H1 (cell line): ENCODE measurements around the gene BCAS1. TPM values are rescaled to one million over a fixed set of nuclear protein-coding genes. Genes with fewer than 3 reads are reported as not detected.

Experiments
- CTCF ChIA-PET: fragments of 300-600 bp; sonication (Branson Sonifier 250); formaldehyde crosslinking; loops from one replicate; lab custom pipeline; 2021; ENCODE audit not compliant: partially characterized antibody; lab: Charles Lee
- POLR2A ChIA-PET: fragments of 300-600 bp; sonication (Branson Sonifier 250); formaldehyde crosslinking; loops from one replicate; lab custom pipeline; 2021; ENCODE audit warnings: inconsistent platforms; ENCODE audit not compliant: partially characterized antibody; lab: Charles Lee
- DNase-seq, 2 experiments: peaks; one replicate each; pipeline versions ENCODE4 v3.0.0 to v3.0.0-alpha.2; 2010 to 2022; ENCODE audit warnings: low spot score in 2 of 2, low read depth in 1 of 2, mixed read lengths in 1 of 2
- FAIRE-seq: peaks from 2 replicates; lab custom pipeline; 2011; peaks lifted over from hg19 to GRCh38; lab: Jason Lieb, UNC
- H2AFZ ChIP-seq: 2 replicates; pipeline ENCODE4 v1.8.1; 2012; ENCODE audit warnings: low read length, inconsistent platforms
- H2AK5ac ChIP-seq: 2 replicates; pipeline ENCODE4 v1.6.1; 2013; ENCODE audit warnings: low read depth, low read length
- H2BK120ac ChIP-seq: replicated peaks from 2 replicates; pipeline ENCODE3; 2013; ENCODE audit warnings: low read depth, low read length, inconsistent platforms
- H2BK12ac ChIP-seq: 2 replicates; pipeline ENCODE4 v1.6.1; 2013; ENCODE audit warnings: low read depth, low read length
- H2BK15ac ChIP-seq: 2 replicates; pipeline ENCODE4 v1.6.1; 2013; ENCODE audit warnings: low read length
- H2BK20ac ChIP-seq: 2 replicates; pipeline ENCODE4 v1.6.1; 2013; ENCODE audit warnings: low read length
- H2BK5ac ChIP-seq: 2 replicates; pipeline ENCODE4 v1.6.1; 2013; ENCODE audit warnings: low read depth, low read length
- H3K14ac ChIP-seq: 2 replicates; pipeline ENCODE4 v1.6.1; 2013; ENCODE audit warnings: inconsistent platforms; ENCODE audit not compliant: insufficient read length
- H3K18ac ChIP-seq: 2 replicates; pipeline ENCODE4 v1.6.1; 2013; ENCODE audit warnings: low read length; ENCODE audit errors: extremely low read depth
- H3K23ac ChIP-seq: 2 replicates; pipeline ENCODE4 v1.6.1; 2013; ENCODE audit warnings: inconsistent platforms; ENCODE audit not compliant: insufficient read length
- H3K23me2 ChIP-seq: 2 replicates; pipeline ENCODE4 v1.6.1; 2013; ENCODE audit warnings: low read depth, low read length
- H3K27ac ChIP-seq: 2 replicates; pipeline ENCODE4 v1.6.1; 2011; ENCODE audit warnings: low read depth, low read length, inconsistent platforms
- H3K27me3 ChIP-seq, 4 experiments: replicated peaks in 1 of 4; 1 replicate in 1 of 4; 2 replicates in 3 of 4; pipeline versions ENCODE4 v1.6.1 to v1.8.1; 2011 to 2013; ENCODE audit warnings: low read length in 3 of 4, mild to moderate bottlenecking in 3 of 4, inconsistent platforms in 2 of 4, mixed read lengths in 2 of 4, moderate library complexity in 1 of 4; ENCODE audit not compliant: control insufficient read depth in 3 of 4, insufficient read depth in 3 of 4; ENCODE audit errors: extremely low read depth in 1 of 4
- H3K36me3 ChIP-seq, 4 experiments: 2 replicates each; pipeline versions ENCODE4 v1.6.1 to v1.8.1; 2011 to 2013; ENCODE audit warnings: mild to moderate bottlenecking in 4 of 4, low read length in 3 of 4, moderate library complexity in 2 of 4, control low read depth in 1 of 4, inconsistent platforms in 1 of 4; ENCODE audit not compliant: insufficient read depth in 4 of 4, control insufficient read depth in 2 of 4
- H3K4ac ChIP-seq: replicated peaks from 2 replicates; pipeline ENCODE3; 2013; ENCODE audit warnings: low read length, low read depth, mixed read lengths, inconsistent platforms; ENCODE audit not compliant: insufficient read length
- H3K4me1 ChIP-seq, 4 experiments: replicated peaks in 1 of 4; 1 replicate in 1 of 4; 2 replicates in 3 of 4; pipeline versions ENCODE4 v1.6.1 to v1.8.1; 2011 to 2013; ENCODE audit warnings: low read length in 3 of 4, inconsistent platforms in 2 of 4, mixed read lengths in 1 of 4; ENCODE audit not compliant: insufficient read depth in 4 of 4, control insufficient read depth in 3 of 4
- H3K4me2 ChIP-seq, 2 experiments: 2 replicates each; pipeline versions ENCODE4 v1.6.1 to v1.8.1; 2011 to 2013; ENCODE audit warnings: low read depth in 2 of 2, low read length in 2 of 2, control low read depth in 1 of 2, inconsistent platforms in 1 of 2, mild to moderate bottlenecking in 1 of 2; ENCODE audit not compliant: insufficient read depth in 1 of 2
- H3K4me3 ChIP-seq, 4 experiments: fragments of 200-600, 300-600 bp in 1 of 4; sonication (generic), shearing (Covaris generic), sonication (Bioruptor Twin) in 1 of 4; 2 replicates each; pipeline versions ENCODE4 v1.5.1 to v1.8.1; 2011 to 2016; ENCODE audit warnings: low read length in 4 of 4, low read depth in 3 of 4, control low read depth in 2 of 4, inconsistent platforms in 2 of 4, mild to moderate bottlenecking in 2 of 4, mixed read lengths in 1 of 4, moderate library complexity in 1 of 4; ENCODE audit not compliant: insufficient read depth in 2 of 4; ENCODE audit errors: extremely low read depth in 1 of 4
- H3K56ac ChIP-seq: replicated peaks from 2 replicates; pipeline ENCODE3; 2013; ENCODE audit warnings: low read depth, mild to moderate bottlenecking, mixed read lengths, low read length, inconsistent platforms; ENCODE audit not compliant: insufficient read length
- H3K79me1 ChIP-seq: 2 replicates; pipeline ENCODE4 v1.6.1; 2013; ENCODE audit warnings: low read depth, low read length, control low read depth
- H3K79me2 ChIP-seq, 2 experiments: 2 replicates each; pipeline versions ENCODE4 v1.6.1 to v1.8.1; 2012 to 2013; ENCODE audit warnings: low read length in 2 of 2, mild to moderate bottlenecking in 2 of 2, inconsistent platforms in 1 of 2; ENCODE audit not compliant: insufficient read depth in 2 of 2, control insufficient read depth in 1 of 2
- H3K9ac ChIP-seq, 4 experiments: replicated peaks in 1 of 4; 1 replicate in 1 of 4; 2 replicates in 3 of 4; pipeline versions ENCODE4 v1.6.1 to v1.8.1; 2011 to 2013; ENCODE audit warnings: low read depth in 3 of 4, low read length in 3 of 4, control low read depth in 2 of 4, mild to moderate bottlenecking in 2 of 4, moderate library complexity in 2 of 4, inconsistent platforms in 1 of 4; ENCODE audit errors: extremely low read depth in 1 of 4
- H3K9me3 ChIP-seq, 2 experiments: 2 replicates each; pipeline versions ENCODE4 v1.6.1 to v1.8.1; 2012 to 2013; ENCODE audit warnings: mild to moderate bottlenecking in 2 of 2, moderate library complexity in 2 of 2, control low read depth in 1 of 2, inconsistent platforms in 1 of 2, low read depth in 1 of 2, low read length in 1 of 2, mixed read lengths in 1 of 2; ENCODE audit not compliant: insufficient read depth in 2 of 2
- H4K20me1 ChIP-seq, 2 experiments: replicated peaks in 1 of 2; 2 replicates each; pipeline versions ENCODE3 to v1.8.1; 2011 to 2013; ENCODE audit warnings: inconsistent platforms in 2 of 2, low read length in 2 of 2, mild to moderate bottlenecking in 1 of 2; ENCODE audit not compliant: insufficient read depth in 2 of 2, control insufficient read depth in 1 of 2
- H4K5ac ChIP-seq: 2 replicates; pipeline ENCODE4 v1.6.1; 2013; ENCODE audit warnings: low read length, low read depth, mixed read lengths, inconsistent platforms; ENCODE audit not compliant: insufficient read length
- H4K8ac ChIP-seq: 2 replicates; pipeline ENCODE4 v1.8.0; 2013; ENCODE audit warnings: mild to moderate bottlenecking, moderate library complexity, low read length, inconsistent platforms; ENCODE audit not compliant: insufficient read depth; ENCODE audit errors: extremely low read depth
- H4K91ac ChIP-seq: replicated peaks from 2 replicates; pipeline ENCODE3; 2013; ENCODE audit warnings: low read length, mixed read lengths, inconsistent platforms; ENCODE audit not compliant: insufficient read length
- CTBP2 ChIP-seq: IDR thresholded peaks from 2 replicates; pipeline ENCODE4 v1.7.0; 2011; ENCODE audit warnings: borderline replicate concordance, mild to moderate bottlenecking, moderate library complexity, mixed read lengths, low read length; ENCODE audit not compliant: insufficient read depth, insufficient read length
- FOSL1 ChIP-seq: IDR thresholded peaks from 2 replicates; pipeline ENCODE4 v1.6.1; 2011; ENCODE audit warnings: mild to moderate bottlenecking, low read depth, low read length, moderate library complexity; ENCODE audit not compliant: insufficient read depth
- HDAC2 ChIP-seq, 2 experiments: fragments of 300-600 bp in 1 of 2; sonication (generic) in 1 of 2; IDR thresholded peaks; 2 replicates each; pipeline ENCODE4 v1.6.1; 2011 to 2012; ENCODE audit warnings: low read depth in 2 of 2, low read length in 2 of 2, mild to moderate bottlenecking in 2 of 2, moderate library complexity in 2 of 2, borderline replicate concordance in 1 of 2, inconsistent platforms in 1 of 2
- KDM5A ChIP-seq: fragments of 200-600 bp; IDR thresholded peaks from 2 replicates; pipeline ENCODE4 v1.7.1; 2012; ENCODE audit warnings: mild to moderate bottlenecking, low read length, inconsistent platforms, mixed read lengths
- POLR2AphosphoS5 ChIP-seq: IDR thresholded peaks from 2 replicates; pipeline ENCODE4 v1.6.1; 2011; ENCODE audit warnings: low read depth, low read length
- RBBP5 ChIP-seq: IDR thresholded peaks from 2 replicates; pipeline ENCODE4 v1.7.1; 2012; ENCODE audit warnings: low read depth, mild to moderate bottlenecking, inconsistent platforms, low read length, moderate library complexity, borderline replicate concordance
- RFX5 ChIP-seq: IDR thresholded peaks from 2 replicates; pipeline ENCODE4 v1.6.1; 2011; ENCODE audit warnings: low read depth, low read length, improper control_type of control experiment, borderline replicate concordance
- SP1 ChIP-seq: IDR thresholded peaks from 2 replicates; pipeline ENCODE4 v1.6.1; 2011; ENCODE audit warnings: low read depth, low read length
- TAF1 ChIP-seq: IDR thresholded peaks from 2 replicates; pipeline ENCODE4 v1.6.1; 2011; ENCODE audit warnings: mild to moderate bottlenecking, low read depth, low read length
- WGBS, 2 experiments: shearing (Covaris generic) in 1 of 2; methylation state at CpG; one replicate each; pipeline versions ENCODE4 v1.1.6 to v1.1.7; 2013 to 2015; ENCODE audit warnings: low lambda C conversion rate in 2 of 2, mixed read lengths in 2 of 2, inconsistent platforms in 1 of 2, low coverage in 1 of 2, missing lambda C conversion rate in 1 of 2; ENCODE audit not compliant: insufficient replicate concordance in 2 of 2, insufficient coverage in 1 of 2, insufficient read length in 1 of 2; ENCODE audit errors: extremely low coverage in 1 of 2, missing lambda C conversion rate in 1 of 2; 5-methylcytosine and 5-hydroxymethylcytosine counted together
- polyA plus RNA-seq, 7 experiments: library from polyadenylated mRNA; depleted of rRNA in 3 of 7; stranded (reverse) in 5 of 7; unstranded in 2 of 7; fragments of >200 nt in 5 of 7; fragments of 200-250 nt in 2 of 7; gene quantifications; 1 replicate in 5 of 7; 2 replicates in 1 of 7; 4 replicates in 1 of 7; pipeline versions ENCODE4 v1.2.1 to v1.2.3, GENCODE V29; 2011 to 2013; ENCODE audit warnings: missing spikeins in 2 of 7, mixed read lengths in 2 of 7
- total RNA-seq: library from RNA; stranded (reverse); fragmentation: NEBNext Ultra II Directional; extraction: Animal tissue kit (Norgen Biotek cat#: 25700); gene quantifications from 2 replicates; pipeline ENCODE4 v1.2.1, GENCODE V29; 2021
- TF ChIP-seq, protein P1 (sequence below): IDR thresholded peaks from 2 replicates; pipeline ENCODE4 v1.6.1; 2012; ENCODE audit warnings: low read length, inconsistent platforms

The BCAS1 gene
- total and polyA plus RNA-seq, 2 of the 8 experiments (the other 6 are each of a cell fraction or from before 2014, with no cell fraction given): 0.06 to 0.19 TPM

DNA sequence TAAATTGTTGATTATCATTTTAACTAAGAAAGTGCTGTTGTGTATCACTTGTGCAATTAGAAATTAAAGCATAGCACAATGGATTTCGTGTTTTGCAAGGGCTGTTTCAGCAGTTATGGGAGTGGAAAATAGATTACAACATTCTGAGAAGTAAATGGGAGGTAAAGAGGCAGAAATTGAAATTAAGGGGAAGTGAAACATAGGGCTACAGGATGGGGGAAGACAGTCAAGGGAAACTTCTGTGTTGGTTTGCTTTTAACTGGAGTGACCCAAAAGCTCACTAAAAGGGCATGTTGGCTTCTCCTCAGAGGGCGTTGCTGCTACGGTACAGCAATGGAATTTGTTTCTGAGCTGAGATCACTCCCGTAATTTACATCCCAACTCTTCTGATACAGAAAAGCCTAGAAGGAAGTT, 147.5 kb downstream of the BCAS1 start:
- Histone ChIP-seq H2BK15ac (no peak overlapping the region), H3K23me2 (no peaks in the 10 kb centered on the region), H2BK5ac (no peak overlapping the region), H2AFZ (no peak overlapping the region), H3K23ac (no peak overlapping the region), H3K14ac (no peak overlapping the region), H3K79me1 (no peaks in the 10 kb centered on the region), H3K4me2 (no peak overlapping the region), H3K56ac (no peak overlapping the region), H3K4me3 (no peak overlapping the region), H4K20me1 (no peaks in the 10 kb centered on the region), H3K9ac (no peak overlapping the region), H2BK20ac (no peak overlapping the region), H2BK12ac (no peak overlapping the region), H3K4ac (no peak overlapping the region), H4K91ac (no peak overlapping the region), H3K18ac (no peak overlapping the region), H3K27me3 (no peaks in the 10 kb centered on the region), H4K8ac (no peak overlapping the region), H3K36me3 (no peaks in the 10 kb centered on the region), H3K27ac (no peak overlapping the region), H3K79me2 (no peaks in the 10 kb centered on the region), H2BK120ac (no peak overlapping the region), H2AK5ac (no peak overlapping the region), H3K9me3 (no peaks in the 10 kb centered on the region), H4K5ac (no peak overlapping the region), H3K4me1 (peaks cover 3 to 14% (median 6%) of the 10 kb centered on the region in 4 experiments; a peak in 6 of 7 replicates)
- ChIA-PET CTCF (interaction anchor here (1.8 kb wide), 1 partner anchor 16 kb away, joined by 3 read pairs; no protein-coding TSS in a partner anchor), POLR2A (no interaction called here)
- 88% methylated on average over 4 of the region's 4 CpGs; no CpG with 5 or more reads in 1 of the 2 experiments for whole genome bisulfite sequencing, 2 experiments
- no peak for DNase-seq
- no peak for FAIRE-seq
- no peak for TF ChIP-seq HDAC2 (IDR thresholded peaks at IDR 0.05; ENCODE audit: borderline replicate concordance in 1 of 2, low read depth in 2 of 2, low read length in 2 of 2)
- TF ChIP-seq KDM5A: no peak
- no peak for TF ChIP-seq FOSL1
- no peak for TF ChIP-seq RFX5
- no peak for TF ChIP-seq SP1
- TF ChIP-seq TAF1: no peak
- TF ChIP-seq, protein P1, sequence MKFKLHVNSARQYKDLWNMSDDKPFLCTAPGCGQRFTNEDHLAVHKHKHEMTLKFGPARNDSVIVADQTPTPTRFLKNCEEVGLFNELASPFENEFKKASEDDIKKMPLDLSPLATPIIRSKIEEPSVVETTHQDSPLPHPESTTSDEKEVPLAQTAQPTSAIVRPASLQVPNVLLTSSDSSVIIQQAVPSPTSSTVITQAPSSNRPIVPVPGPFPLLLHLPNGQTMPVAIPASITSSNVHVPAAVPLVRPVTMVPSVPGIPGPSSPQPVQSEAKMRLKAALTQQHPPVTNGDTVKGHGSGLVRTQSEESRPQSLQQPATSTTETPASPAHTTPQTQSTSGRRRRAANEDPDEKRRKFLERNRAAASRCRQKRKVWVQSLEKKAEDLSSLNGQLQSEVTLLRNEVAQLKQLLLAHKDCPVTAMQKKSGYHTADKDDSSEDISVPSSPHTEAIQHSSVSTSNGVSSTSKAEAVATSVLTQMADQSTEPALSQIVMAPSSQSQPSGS: no peak
- TF ChIP-seq CTBP2: no peak
- TF ChIP-seq RBBP5: no peak
- no peak for TF ChIP-seq POLR2AphosphoS5
